NCI-H1092 (cell line): ENCODE data around the gene NME3.
A peak's percentile ranks its signal among the peaks of the same experiment; 100 is the strongest.

ENCODE experiments used
- DNase-seq: peaks from one replicate; lab custom pipeline; 2025; lab: John Stamatoyannopoulos, UW

NME3 gene

DNA sequence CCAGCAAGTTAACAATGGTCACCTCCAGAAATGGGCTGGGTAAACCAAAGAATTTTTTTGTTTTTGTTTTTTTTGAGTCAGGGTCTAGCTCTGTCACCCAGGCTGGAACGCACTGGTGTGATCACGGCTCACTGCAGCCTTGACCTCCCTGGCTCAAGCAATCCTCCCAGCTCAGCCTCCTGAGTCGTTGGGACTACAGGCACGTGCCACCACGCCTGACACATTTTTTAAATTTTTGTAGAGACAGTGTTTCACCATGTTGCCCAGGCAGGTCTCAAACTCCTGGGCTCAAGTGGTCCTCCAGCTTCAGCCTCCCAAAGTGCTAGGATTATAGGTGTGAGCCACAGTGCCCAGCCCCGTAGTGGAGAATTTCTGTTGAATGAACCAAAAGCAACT is 9.3 kb upstream of the NME3 start:
- DNase-seq = no peak

DNA sequence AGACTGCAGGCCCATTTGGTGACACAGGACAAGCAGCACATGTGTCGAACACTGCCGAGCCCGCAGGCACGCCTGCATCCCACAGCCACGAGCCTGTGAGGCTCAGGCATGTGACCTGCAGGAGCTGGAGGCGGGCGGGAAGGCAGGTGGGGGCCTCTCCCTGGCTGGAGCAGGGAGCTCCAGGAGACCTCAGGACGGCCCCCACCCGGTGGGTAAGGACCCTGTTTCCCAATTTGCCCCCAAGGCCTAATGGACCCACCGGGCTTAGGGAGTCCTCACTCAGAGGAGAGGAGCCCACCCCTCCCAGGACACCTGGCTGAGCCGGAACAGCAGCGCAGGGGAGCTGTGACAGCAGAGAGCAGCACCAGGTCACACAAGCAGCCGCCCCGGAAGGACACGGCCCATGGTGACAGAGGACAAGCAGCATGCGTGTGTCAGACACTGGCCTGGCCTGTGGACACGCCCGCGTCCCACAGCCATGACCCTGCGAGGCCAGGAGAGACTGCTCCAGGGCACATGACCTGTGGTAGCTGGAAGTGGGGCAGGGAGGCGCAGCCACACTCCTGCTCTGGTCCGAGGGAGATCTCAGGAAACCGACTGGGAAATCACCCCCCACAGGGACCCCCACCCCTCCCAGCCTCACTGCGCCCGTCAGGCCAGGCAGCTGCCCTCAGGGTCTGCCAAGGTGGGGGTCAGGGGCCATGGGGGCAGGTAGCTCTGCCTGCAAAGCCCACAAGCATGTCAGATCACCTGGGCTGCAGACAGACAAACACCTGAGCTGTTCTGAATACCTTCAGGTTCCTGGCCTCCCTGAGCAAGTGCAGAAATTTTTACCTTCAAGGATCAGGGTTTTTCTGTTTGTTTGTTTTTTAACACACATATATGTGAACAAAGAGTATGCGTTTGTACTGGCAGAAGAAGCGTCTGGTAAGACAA is 8.7 kb upstream of the NME3 start:
- DNase-seq = no peak

DNA sequence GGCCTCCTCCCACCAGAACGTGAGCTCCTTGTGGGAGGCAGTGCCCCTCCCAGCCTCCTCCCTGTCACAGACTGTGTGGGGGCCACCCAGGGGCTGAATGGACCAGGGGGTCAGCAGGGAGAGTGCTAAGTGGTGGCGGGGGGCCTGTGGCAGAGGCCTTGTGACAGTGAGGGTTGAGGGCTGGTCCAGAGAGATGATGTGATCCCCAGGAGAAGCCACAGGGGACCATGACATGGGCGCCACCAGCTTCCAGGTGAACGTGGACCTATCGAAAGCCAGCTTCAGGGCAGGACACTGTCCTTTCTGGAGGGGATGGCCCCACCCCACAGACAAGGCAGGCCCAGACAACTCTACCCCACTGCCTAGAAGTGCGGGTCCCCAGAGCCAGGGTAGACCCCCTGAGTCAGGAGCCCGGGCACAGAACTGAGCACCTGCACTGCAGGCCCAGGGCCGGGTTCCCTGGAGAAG is 7.9 kb upstream of the NME3 start:
- no peak for DNase-seq

DNA sequence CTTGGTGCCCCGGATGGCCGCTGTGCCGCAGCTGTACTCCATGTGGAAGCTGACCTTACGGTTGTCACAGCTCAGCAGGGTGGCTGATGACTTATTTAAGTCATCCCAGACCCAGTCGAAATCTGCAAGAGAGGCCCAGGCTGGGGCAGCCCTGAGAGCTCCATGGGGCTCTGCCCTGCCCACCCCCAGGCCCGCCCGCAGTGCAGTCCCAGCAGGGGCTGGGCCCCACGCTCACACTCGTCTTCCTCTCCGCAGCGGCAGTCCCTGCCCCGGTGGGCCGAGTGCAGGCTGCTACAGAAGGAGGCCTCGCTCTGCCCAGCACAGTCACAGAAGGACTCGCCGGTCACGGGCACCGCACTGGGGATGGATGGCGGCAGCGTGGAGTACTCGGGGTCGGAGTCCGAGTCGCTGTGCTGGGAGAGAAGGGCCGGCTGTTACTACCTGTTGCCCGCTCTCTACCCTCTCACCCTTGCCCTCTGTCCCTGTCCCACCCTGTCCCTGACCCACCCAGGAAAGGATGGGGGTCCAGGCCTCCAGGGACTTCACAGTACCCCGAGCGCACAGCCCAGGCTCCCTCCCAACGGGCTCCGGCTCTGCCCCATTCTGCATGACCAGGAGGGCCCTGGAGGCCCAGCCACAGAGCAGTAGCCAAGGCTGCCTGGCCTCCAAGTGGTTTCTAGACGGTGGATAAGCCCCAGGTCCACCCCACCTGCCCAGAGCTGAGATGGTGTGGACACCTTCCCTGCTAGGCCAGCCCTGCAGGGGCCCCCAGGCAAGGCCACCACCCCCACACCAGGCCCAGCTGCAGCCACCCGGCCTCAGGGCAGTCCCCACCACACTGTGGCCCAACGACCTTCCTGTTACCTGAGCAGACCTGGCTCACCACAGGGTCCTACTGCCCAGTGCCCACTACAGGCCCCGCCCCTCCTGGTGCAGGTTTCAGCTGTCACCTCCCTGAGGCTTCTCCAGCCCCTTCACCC is 7.1 kb upstream of the NME3 start:
- DNase-seq = no peak

DNA sequence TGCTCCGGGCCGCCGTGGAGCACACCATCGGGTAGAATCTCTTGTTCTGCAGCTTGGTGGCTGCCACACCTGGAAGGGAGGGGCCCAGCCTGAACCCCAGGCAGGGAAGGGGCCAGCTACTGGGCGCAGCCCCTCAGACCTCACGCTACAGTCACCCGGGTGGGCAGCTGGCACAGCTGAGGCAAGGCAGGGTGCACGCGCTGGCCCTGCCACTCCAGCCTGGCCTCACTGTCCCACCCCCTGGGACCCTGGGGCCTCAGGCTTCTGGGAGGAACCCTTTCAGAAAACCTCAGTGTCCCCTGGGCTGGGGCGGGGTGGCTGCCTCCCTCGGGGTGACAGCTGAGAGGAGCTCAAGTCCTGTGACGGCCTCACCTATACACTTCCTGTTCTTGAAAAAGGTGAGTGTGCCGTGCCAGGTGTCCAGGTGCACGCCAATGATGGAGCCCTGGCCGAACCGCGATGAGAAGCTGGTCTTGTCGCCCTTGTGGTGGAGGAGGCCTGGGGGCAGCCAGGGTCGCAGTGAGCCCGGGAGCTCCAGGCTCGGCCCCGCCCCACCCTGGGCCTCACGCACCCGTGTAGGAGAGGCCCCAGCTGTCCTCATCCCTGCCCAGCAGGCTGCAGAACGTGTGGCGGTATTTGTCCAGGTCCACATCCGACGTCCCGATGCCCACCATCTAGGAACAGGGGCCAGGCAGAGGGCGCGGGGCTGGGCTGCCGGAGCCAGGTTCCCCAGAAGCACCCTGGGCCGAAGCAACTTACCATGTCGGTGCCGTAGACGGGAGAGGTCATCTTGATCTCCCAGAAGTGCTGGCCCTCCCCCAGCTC is 6.2 kb upstream of the NME3 start:
- no peak for DNase-seq

DNA sequence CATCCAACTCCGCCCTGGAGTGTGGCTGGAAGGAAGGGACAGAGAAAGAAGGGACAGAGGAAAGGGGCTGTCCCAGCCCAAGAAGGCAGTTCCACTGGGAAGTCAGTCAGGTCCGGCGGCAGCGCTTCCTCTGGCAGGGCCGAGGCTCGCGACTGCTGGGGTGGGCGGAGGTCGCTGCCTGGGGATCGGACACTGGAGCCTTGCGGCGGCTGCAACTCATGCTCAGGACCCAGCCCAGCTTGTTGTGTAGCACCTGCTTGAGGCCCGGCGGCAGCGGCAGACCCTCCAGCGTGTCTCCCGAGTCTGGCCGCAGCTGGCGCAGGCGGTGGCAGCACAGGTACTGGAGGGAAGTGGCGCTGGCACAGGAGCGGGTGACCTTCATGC is 5.6 kb upstream of the NME3 start:
- no peak for DNase-seq

DNA sequence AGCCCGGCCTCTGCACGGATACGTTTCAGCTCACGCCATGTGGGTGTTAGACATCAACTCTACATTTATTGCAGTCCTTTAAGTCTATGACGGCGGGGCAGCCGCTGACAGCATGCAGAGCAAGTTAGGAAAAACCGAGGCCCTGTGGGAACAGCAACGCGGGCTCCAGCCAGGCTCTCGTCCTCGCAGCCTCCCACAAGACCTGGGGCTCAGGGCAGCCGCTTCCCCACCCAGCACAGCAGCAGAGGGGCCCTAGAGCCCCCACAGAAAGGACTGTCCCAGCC is 5.3 kb upstream of the NME3 start:
- DNase-seq = no peak

DNA sequence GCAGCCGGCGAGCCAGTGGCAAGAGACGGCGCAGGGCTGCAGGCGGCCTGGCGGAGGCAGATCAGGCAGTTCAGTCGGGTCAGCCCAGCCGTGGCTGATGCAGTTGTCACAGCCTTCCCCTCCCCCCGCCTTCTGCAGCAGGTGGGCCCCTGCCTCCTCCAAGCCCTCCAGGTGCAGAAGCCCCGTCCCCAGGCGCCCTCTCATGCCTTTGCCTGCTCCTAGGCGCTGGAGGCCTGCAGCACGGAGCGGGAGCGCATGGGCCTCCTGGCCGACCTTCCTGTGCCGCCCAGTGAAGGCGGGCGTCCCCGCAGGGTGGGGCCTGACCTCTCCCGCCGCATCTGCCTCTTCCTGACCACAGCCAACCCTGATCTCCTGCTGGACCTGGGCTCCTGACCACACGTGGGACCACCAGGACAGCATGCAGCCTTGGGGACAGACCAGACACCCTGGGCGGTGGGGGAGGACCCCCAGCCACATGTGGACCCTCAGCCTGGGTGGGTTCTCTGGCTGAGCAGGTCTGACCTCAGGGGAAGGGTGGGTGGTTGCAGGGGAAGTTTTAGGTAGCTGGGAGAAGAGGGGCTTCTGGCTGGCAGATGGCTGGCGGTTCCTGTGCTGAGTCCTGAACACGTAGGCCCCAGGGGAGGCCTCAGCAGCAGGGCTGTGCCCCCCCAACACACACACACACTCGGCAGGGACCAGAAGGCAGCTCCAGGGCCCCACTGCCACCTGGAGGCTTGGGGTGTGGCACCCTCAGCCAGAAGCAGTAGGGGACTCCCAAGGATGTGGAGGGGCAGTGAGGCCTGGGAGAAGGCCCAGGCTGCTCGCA is 4.7 kb upstream of the NME3 start:
- no peak for DNase-seq

DNA sequence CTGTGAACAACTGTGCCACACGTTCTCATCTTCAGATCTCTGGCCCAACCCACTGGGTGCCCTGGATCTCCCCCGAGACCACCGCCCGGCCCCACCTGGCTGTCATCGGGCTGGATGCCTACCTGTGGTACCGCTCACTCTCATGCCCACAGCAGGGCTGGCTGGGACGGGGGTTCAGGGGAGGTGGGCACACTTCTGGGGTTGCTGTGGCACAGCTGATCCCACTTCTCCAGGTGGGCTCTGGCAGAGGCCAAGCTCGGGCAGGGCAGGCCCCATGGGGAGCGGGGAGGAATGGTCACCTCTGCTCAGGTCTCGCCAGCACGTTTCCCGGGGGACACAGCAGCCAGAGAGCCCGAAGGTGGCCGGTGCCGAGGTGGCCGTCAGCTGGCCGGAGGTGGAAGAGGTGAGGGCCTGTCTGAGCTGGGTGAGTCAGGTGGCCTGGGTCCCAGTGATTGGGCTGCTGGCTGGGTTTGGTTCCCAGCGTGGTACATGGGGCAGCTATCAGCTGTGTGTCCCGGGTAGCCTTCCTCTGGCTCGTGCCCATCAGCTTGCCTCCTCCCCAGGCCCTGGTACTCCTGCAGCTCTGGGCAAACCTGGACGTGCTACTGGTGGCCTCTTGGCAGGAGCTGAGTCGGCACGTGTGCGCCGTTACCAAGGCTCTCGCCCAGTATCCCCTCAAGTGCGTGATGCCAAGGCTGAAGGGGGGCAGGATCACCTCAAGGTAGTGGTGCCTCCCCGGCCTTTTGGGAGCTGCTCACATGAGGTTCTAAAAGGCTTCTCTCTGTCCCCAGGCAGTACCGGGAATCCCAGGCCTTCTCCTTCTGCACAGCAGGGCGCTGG is 3.9 kb upstream of the NME3 start:
- no peak for DNase-seq

DNA sequence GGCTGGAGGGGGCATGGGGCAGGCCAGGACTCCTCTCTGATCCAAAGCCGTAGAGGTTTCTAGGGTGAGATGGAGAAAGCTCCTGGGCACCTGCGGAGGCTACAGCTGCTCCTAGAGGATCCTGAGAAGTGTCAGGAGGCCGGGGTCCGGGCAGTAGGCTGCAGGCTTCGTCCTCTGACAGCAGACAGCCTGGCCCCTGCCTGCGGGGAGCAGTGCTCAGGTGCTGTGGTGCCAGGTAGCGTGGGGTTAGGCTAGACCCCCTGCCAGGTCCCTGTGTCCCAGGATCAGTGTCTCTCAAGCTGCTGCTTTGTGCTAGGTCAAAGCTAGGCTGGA is 3.1 kb upstream of the NME3 start:
- DNase-seq = no peak

DNA sequence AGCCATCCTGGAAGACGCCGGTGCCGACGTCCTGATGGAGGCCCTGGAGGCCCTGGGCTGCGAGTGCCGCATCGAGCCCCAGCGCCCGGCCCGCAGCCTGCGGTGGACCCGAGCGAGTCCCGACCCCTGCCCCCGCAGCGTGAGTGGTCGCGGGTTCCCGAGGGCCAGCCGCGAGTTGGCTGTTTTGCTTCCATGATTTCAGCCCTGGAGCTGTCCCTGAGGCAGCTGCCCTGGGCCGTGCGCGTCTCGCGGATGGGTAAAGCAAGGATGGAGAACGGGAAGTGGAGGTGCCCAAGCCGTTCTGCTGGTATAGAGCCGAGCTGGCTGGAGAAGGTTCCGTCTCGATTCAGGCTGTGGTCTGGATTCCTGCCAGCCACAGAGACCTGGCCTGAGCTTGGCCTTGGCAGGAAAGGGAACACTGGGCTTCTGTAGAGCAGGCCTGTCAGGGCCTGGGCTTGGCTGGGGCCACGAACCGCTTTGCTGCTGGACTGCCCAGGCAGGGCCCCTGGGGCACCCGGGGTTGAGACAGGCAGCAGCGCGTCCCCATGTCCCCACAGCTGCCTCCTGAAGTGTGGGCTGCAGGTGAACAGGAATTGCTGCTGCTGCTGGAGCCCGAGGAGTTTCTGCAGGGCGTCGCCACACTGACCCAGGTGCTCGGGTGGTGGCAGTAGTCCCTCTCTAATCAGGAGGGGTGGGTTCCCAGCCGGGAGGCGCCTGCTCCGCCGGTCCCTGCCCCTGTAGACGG is 2.5 kb upstream of the NME3 start:
- no peak for DNase-seq

DNA sequence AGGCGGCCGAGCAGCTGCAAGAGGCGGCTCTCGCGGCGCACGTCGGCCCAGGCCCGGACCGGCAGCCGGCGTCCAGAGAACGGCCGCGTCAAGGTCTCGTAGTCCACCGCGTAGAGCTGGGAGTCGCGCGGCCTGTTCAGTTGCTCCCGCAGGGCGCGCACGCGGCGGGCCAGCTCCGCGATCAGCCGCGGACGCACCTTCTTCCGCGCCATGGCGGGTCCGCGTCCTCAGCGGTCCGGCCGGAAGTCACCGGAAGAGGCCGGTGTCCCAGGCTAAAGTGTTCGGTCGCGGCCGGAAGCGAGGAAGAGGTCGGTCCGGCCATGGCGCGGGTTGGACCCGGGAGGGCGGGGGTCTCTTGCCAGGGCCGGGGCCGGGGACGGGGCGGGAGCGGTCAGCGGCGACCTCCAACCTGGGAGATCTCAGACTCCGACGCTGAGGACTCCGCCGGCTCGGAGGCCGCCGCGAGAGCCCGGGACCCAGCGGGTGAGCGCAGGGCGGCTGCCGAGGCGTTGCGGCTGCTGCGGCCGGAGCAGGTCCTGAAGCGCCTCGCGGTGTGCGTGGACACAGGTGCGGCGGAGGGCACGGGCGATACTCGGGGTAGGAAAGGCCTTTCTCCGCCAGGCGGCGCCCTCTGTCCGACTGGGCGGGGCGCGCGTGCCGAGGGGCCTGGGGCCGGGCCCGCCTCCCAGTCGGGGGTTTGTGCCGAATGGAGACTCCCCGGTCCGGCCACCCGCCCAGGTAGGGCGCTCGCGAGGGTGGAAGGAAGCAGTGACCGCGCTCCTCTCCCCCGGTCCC is 1.8 kb upstream of the NME3 start, which contains the start of gene MRPS34:
TSS of gene MRPS34 (minus strand) at position 227 of the 795 bp plus-strand sequence. CDS start at position 212, 15 bp downstream.
- peak; percentile 88 for DNase-seq

DNA sequence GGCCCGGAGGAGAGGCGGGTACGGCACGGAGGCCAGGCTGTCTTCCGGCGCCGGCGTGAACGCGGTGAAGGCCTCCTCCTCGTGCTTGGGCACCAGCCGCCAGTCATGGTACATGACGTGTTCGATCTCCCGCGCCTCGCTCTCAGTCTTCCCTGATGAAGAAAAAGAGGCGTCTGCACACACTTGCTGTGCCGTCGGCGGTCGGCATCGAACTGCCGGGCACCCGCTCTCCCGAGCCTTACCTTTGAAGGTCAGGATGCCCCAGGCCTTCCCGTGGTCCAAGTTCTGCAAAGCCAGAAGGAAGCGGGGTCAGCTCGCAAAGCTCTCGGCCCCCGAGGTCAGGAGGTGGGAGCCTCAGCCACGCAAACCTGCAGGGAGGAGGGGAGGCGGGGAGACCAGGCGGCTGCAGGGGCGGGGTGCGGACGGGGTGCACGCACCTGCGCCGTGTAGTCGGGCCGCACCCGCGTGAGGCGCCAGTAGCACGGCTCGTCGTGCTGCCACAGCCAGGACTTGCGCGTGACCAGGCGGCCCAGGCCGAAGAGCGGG is 1.1 kb upstream of the NME3 start, which contains the start of gene EME2:
TSS of gene EME2 (plus strand) at position 449 of the 546 bp plus-strand sequence. CDS start 418 bp downstream, outside the sequence.
- no peak for DNase-seq

DNA sequence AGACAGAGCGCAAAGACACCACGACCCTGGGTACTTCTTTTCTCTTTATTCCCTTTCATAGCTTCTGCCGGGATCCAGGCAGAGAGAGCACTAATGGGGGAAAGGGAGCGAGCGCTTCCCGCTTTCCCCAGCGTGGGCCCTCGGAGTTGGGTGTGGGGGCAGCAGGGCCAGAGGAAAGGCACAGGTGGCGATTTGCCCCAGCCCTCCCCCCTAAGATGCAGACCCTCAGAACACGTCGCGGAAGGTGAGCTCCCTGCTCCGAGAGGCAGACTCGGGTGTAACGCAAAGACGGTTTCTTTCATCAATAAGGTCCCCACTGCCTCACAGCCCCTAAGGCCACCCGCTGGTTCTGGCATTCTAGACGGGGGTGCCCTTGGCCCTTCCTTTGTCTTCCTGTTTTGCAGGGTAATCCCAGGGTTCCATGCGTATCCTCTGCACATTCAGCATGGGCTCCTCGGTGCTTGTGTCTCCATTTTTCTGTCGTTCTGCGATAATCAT is 570 bp upstream of the NME3 start:
- DNase-seq = no peak

DNA sequence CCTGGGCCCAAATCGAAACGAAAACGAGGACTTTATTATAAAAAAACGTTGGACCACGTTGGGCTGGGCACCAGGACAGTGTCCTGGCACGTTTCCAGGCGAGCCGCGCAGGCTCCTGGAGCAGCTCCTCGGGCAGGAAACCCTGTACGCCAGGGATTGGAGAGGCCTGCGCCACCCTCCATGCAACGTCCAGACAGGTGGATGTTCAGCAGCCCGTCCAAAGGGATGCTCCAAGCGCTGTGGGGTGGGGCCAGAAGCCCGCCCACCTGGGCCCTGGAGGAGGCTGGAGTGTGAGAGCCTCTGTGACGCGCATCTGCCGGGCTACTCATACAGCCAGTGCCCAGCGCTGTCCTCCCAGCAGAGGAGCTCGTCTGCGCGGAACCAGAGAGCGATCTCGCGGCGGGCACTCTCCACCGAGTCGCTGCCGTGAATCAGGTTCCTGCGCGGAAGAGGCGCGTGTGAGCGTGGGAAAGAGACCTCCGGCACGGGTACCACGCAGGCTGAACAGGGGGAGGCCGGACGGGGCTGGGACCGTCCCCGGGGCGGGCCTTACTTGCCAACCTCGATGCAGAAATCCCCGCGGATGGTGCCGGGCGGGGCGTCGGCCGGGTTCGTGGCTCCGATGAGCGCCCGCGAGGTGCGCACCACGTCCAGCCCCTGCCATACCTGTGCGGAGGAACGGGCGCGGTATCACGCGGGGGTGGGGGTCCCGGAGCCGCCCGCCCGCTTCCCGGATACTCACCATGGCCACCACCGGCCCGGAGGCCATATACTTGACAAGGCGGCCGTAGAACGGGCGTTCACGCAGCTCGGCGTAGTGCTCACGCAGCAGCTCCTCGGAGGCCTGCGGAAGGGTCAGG is 785 bp downstream of the NME3 start:
- peak; percentile 32 for DNase-seq

DNA sequence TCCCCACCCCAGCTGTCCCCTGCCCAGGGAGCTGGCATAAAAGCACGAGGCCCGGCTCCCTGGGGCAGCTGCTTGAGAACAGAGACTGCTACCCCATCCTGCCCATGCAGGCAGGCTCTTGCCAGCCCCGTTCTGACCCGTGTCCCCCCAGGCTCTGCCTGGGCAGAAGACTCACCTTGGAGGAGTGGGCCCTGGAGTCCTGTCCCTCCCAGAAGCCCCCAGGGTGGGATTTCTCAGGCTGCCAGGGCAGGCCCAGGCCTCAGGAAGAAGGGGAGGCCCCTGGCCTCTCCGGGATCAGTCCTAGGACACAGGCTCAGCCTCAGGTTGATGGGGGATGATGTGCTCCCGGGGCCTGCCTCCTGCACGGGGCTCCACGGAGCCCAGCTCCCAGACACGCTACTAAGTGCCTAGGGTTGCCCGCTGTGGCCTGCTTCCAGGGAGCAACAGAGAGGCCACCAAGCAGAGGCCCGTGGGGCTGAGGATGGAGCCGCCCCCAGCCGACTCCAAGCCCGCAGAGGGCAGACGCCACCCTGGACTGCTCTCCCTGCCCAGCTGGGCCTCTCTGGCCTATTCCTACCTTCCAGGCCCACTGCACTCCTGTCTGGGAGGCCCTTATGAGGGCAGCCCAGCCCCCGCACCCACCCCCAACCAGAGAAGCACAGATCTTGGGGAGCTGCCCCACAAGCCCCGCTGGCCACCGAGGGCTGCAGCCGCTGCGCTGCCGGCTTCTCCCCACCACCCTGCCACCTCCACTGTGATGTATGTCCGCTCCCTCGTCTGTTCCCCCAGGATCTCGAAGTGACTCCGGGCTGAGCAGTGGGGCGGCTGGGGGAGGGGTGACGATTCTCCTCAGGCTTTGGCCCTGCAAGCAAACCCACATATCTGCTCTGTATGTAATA is 1.7 kb downstream of the NME3 start:
- no peak for DNase-seq
